CD4-positive, alpha-beta memory T cell (primary cell): ENCODE data around the gene PLA2G4E. TPM values are rescaled to one million over a fixed set of nuclear protein-coding genes. Genes with fewer than 3 reads are reported as not detected.

Experiments
- CTCF ChIA-PET: fragments of 350-600 bp; sonication (Branson Sonifier 250); formaldehyde crosslinking; loops from one replicate; lab custom pipeline; 2021; ENCODE audit warnings: inconsistent platforms; ENCODE audit not compliant: partially characterized antibody; lab: Charles Lee
- POLR2A ChIA-PET: fragments of 350-600 bp; sonication (Branson Sonifier 250); formaldehyde crosslinking; loops from one replicate; lab custom pipeline; 2021; ENCODE audit not compliant: partially characterized antibody; lab: Charles Lee
- DNase-seq, 5 donors: peaks; one replicate each; pipeline versions ENCODE4 v3.0.0 to v3.0.0-alpha.2; 2020 to 2022; ENCODE audit warnings: mixed read lengths in 1 of 5
- H3K27ac ChIP-seq: one replicate; pipeline ENCODE4 v1.7.0; 2013; ENCODE audit warnings: low read depth, low read length
- H3K27me3 ChIP-seq: 2 replicates; pipeline ENCODE4 v1.7.0; 2013; ENCODE audit warnings: mild to moderate bottlenecking, low read length, moderate library complexity; ENCODE audit not compliant: insufficient read depth
- H3K36me3 ChIP-seq: 2 replicates; pipeline ENCODE4 v1.7.0; 2013; ENCODE audit warnings: mild to moderate bottlenecking, low read length, moderate library complexity; ENCODE audit not compliant: insufficient read depth
- H3K4me1 ChIP-seq: 2 replicates; pipeline ENCODE4 v1.7.0; 2013; ENCODE audit warnings: mild to moderate bottlenecking, low read length, moderate library complexity; ENCODE audit not compliant: insufficient read depth
- H3K4me3 ChIP-seq, 2 donors: one replicate each; pipeline ENCODE4 v1.7.0; 2013; ENCODE audit warnings: low read length in 2 of 2, mild to moderate bottlenecking in 1 of 2
- H3K9me3 ChIP-seq, 2 donors: one replicate each; pipeline ENCODE4 v1.7.0; 2013; ENCODE audit warnings: low read length in 2 of 2, control low read depth in 1 of 2; ENCODE audit not compliant: control insufficient read depth in 1 of 2
- H3K27ac Mint-ChIP-seq, 7 donors: one replicate each; pipeline ENCODE4 v1.8.0; 2020 to 2021; ENCODE audit warnings: mixed read lengths in 7 of 7, mild to moderate bottlenecking in 6 of 7, inconsistent platforms in 3 of 7, moderate library complexity in 3 of 7
- H3K27me3 Mint-ChIP-seq, 2 donors: one replicate each; pipeline ENCODE4 v1.8.0; 2020 to 2021; ENCODE audit warnings: mixed read lengths in 2 of 2
- H3K36me3 Mint-ChIP-seq, 2 donors: one replicate each; pipeline ENCODE4 v1.8.0; 2020 to 2021; ENCODE audit warnings: mixed read lengths in 2 of 2, inconsistent platforms in 1 of 2, mild to moderate bottlenecking in 1 of 2
- H3K4me1 Mint-ChIP-seq, 4 donors: one replicate each; pipeline ENCODE4 v1.8.0; 2020 to 2021; ENCODE audit warnings: mixed read lengths in 4 of 4, mild to moderate bottlenecking in 1 of 4
- H3K4me3 Mint-ChIP-seq, 8 donors: one replicate each; pipeline ENCODE4 v1.8.0; 2020 to 2021; ENCODE audit warnings: mixed read lengths in 8 of 8, mild to moderate bottlenecking in 7 of 8, moderate library complexity in 6 of 8, inconsistent platforms in 3 of 8
- H3K9me3 Mint-ChIP-seq, 8 donors: one replicate each; pipeline ENCODE4 v1.8.0; 2020 to 2021; ENCODE audit warnings: mixed read lengths in 8 of 8, mild to moderate bottlenecking in 5 of 8, inconsistent platforms in 3 of 8, moderate library complexity in 1 of 8
- intact Hi-C: fragments of 100-400 bp; cut with micrococcal nuclease; formaldehyde crosslinking; loops from one replicate; pipeline ENCODE4 v1.15.1; 2023
- polyA plus RNA-seq, 2 donors: library from polyadenylated mRNA; unstranded; fragments of 300-500 nt; fragmentation: Illumina TruSeq; gene quantifications; one replicate each; pipeline ENCODE4 v1.2.3, GENCODE V29; 2021
- total RNA-seq, 2 experiments: library from RNA; stranded (reverse); gene quantifications; one replicate each; pipeline ENCODE4 v1.2.3, GENCODE V29; 2021

Gene PLA2G4E
- total and polyA plus RNA-seq, 4 experiments from 2014 or later: not detected

DNA sequence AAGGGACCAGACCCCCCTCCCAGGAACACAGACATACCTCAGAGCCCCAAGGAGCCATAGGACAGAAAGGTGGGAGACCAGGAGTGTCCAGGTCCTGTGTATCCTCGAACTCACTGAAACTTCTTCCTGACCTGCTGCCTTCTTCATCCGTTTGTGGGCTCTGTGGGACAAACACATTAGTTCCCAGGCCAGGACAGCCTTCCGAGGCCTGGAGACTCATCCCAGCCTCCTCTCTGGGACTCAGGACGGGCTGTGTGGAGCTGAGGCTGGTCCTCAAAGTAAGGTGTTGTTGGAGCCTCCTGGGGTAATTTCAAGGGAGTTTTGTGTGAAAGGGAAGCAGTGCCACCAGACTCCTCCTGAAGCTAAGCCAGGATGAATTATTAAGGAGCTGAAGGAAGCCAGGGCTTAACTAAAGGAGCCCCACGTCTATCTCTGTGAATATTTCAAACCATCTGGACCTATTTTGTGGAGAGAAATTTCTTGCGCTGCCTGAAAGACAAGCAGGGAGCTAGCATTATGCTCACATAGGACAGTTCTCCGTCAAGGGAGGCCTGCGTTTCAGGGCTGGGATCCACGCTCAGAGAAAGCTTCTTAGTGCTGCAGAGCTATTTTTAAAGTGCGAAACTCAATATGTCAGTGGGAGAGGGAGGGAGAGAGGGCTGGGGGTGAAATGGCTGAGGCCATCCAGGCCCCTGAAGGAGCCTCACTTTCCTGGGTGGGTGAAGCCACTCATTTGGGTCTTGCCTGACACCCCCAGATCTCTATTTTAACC is 29.8 kb upstream of the PLA2G4E start:
- Mint-ChIP-seq H3K4me3 (no peak overlapping the region), H3K27ac (no peak overlapping the region), H3K4me1 (no peaks in the 10 kb centered on the region), H3K27me3 (peaks cover 1 to 7% of the 10 kb centered on the region in 2 donors), H3K9me3 (no peaks in the 10 kb centered on the region), H3K36me3 (no peaks in the 10 kb centered on the region)
- POLR2A ChIA-PET: no interaction called here
- intact Hi-C loops: no loop called here
- CTCF ChIA-PET: no interaction called here
- Histone ChIP-seq H3K27ac (no peak overlapping the region), H3K4me1 (no peaks in the 10 kb centered on the region), H3K27me3 (no peaks in the 10 kb centered on the region), H3K9me3 (no peaks in the 10 kb centered on the region), H3K4me3 (no peak overlapping the region), H3K36me3 (no peaks in the 10 kb centered on the region)
- no peak for DNase-seq

DNA sequence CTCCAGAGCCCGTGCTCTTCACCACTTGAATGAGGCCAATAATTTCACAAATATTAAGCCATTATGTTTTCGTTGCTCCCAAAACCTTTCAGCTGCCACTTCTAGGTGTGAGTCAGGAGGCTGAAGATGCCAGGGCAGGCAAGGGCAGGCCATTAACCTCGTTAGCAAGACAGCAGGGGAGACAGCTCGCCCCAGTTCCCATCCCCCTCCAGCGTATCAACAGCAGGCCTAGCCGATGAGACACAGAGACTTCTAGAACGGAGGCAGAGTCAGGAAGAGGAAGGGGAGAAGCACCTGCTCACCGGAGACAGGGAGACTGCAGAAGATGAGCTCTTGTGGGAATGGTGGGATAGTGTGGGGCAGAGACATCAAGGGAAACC is 28.0 kb upstream of the PLA2G4E start:
- H3K36me3 ChIP-seq: no peaks in the 10 kb centered on the region
- Mint-ChIP-seq H3K9me3 (no peaks in the 10 kb centered on the region), H3K4me1 (peaks cover 0 to 2% (median 0%) of the 10 kb centered on the region in 4 donors), H3K36me3 (no peaks in the 10 kb centered on the region), H3K27ac (no peak overlapping the region), H3K27me3 (peaks cover 0 to 8% of the 10 kb centered on the region in 2 donors), H3K4me3 (no peak overlapping the region)
- H3K9me3 ChIP-seq: no peaks in the 10 kb centered on the region
- intact Hi-C loops: no loop called here
- no peaks in the 10 kb centered on the region for H3K4me1 ChIP-seq
- ChIA-PET CTCF (interaction anchor here (1.1 to 1.2 kb wide), 2 partner anchors 12 to 14 kb away, joined by 3 read pairs; no protein-coding TSS in a partner anchor), POLR2A (no interaction called here)
- H3K27me3 ChIP-seq: no peaks in the 10 kb centered on the region
- DNase-seq: no peak
- no peak overlapping the region for H3K4me3 ChIP-seq
- H3K27ac ChIP-seq: no peak overlapping the region

DNA sequence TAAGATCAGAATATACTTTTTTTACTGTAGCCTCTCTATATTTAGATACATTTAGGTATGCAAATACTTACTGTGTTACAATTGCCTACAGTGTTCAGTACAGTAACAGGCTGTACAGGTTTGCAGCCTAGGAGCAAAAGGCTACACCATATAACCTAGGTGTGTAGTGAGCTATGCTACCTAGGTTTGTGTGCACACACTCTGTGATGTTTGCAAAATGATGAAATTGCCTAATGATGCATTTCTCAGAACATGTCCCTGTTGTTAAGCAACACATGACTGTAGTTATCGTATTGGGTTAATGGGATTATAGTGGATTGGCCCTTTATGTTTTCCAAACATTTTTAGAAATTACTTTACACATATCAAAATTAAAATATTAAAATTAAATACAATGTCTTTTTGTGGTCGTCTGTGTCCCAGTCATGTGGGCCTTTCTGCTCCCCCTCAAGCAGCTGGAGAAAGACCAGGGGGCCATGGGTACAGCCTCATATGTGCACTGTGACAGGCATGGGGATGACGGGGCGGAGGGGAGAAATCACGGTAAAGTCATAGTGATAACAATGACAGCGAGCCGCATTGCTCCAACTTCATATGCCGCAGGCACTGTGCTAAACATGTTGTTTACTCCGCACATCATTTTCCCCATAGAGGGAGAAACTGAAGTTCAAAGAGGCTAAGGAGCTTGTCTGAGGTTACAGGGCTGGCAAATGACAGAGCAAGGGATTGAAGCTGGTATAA is 27.4 kb upstream of the PLA2G4E start:
- no peak for DNase-seq
- CTCF ChIA-PET: interaction anchor here (1.1 kb wide), 1 partner anchor 12 kb away, joined by 3 read pairs; no protein-coding TSS in a partner anchor

DNA sequence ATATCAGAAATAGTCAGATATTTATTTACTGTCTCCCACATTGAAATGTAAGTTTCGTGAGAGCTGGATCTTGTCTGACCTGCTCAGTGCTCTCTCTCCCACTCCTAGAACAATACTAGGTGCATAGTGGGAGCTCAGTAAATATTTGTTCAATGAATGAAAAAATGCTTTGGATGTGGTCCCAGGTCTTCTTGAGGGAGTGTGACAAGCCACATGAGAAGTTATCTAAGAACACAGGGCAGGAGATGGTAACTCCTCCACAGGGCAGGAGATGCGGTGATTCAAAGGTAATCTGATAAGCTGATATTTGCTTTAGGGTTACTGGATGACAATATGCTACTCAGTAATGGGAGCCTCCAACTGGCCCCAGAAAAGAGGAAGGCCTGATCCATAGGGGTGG is 25.8 kb upstream of the PLA2G4E start:
- no peaks in the 10 kb centered on the region for H3K9me3 Mint-ChIP-seq
- Histone ChIP-seq H3K4me3 (no peak overlapping the region), H3K9me3 (no peaks in the 10 kb centered on the region), H3K36me3 (no peaks in the 10 kb centered on the region), H3K4me1 (no peaks in the 10 kb centered on the region), H3K27ac (no peak overlapping the region), H3K27me3 (no peaks in the 10 kb centered on the region)
- peaks cover 0 to 2% (median 0%) of the 10 kb centered on the region in 4 donors for H3K4me1 Mint-ChIP-seq
- peaks cover 0 to 8% of the 10 kb centered on the region in 2 donors for H3K27me3 Mint-ChIP-seq
- DNase-seq: no peak
- ChIA-PET CTCF (no interaction called here), POLR2A (no interaction called here)
- H3K27ac Mint-ChIP-seq: no peak overlapping the region
- H3K4me3 Mint-ChIP-seq: no peak overlapping the region
- intact Hi-C loops: no loop called here
- no peaks in the 10 kb centered on the region for H3K36me3 Mint-ChIP-seq

More for the DNA sequence above, 27.4 kb upstream of the PLA2G4E start:
- Mint-ChIP-seq H3K36me3 (no peaks in the 10 kb centered on the region), H3K4me1 (peaks cover 0 to 2% (median 0%) of the 10 kb centered on the region in 4 donors), H3K27me3 (peaks cover 0 to 8% of the 10 kb centered on the region in 2 donors), H3K9me3 (no peaks in the 10 kb centered on the region), H3K4me3 (no peak overlapping the region), H3K27ac (no peak overlapping the region)
- H3K27ac ChIP-seq: no peak overlapping the region
- intact Hi-C loops: no loop called here
- POLR2A ChIA-PET: no interaction called here
- no peaks in the 10 kb centered on the region for H3K36me3 ChIP-seq
- H3K4me1 ChIP-seq: no peaks in the 10 kb centered on the region
- H3K27me3 ChIP-seq: no peaks in the 10 kb centered on the region
- H3K9me3 ChIP-seq: no peaks in the 10 kb centered on the region
- H3K4me3 ChIP-seq: no peak overlapping the region

DNA sequence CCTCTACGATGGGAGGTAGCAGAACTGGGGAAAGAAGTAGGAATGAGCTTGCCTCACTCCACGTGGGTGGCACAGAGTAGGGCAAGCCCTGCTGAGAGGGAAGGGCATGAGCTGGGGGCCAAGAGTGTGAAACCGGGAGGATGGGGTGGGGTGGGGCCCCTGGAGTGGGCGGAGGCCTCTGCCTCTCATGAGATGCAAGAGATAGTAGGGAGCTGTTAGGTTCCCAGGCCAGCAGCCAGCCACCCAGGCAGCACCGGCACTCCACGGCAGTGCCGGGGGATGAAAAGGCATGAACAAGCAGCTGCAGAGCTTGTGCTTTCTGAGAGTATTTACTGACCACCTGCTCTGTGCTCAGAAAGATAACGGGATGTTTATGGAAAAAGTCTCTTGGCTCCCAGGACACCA is 24.4 kb upstream of the PLA2G4E start:
- H3K36me3 Mint-ChIP-seq: no peaks in the 10 kb centered on the region
- Histone ChIP-seq H3K27me3 (no peaks in the 10 kb centered on the region), H3K36me3 (no peaks in the 10 kb centered on the region), H3K9me3 (no peaks in the 10 kb centered on the region), H3K27ac (no peak overlapping the region), H3K4me1 (no peaks in the 10 kb centered on the region), H3K4me3 (no peak overlapping the region)
- CTCF ChIA-PET: interaction anchor here (0.6 to 1.2 kb wide), 3 partner anchors 17 to 349 kb away, joined by 3 to 4 read pairs (median 3); no protein-coding TSS in a partner anchor
- intact Hi-C loops: no loop called here
- peaks cover 2 to 7% of the 10 kb centered on the region in 2 donors for H3K27me3 Mint-ChIP-seq
- POLR2A ChIA-PET: no interaction called here
- no peak for DNase-seq
- H3K4me3 Mint-ChIP-seq: no peak overlapping the region
- peaks cover 0 to 2% (median 0%) of the 10 kb centered on the region in 4 donors for H3K4me1 Mint-ChIP-seq
- H3K27ac Mint-ChIP-seq: no peak overlapping the region
- H3K9me3 Mint-ChIP-seq: no peaks in the 10 kb centered on the region

DNA sequence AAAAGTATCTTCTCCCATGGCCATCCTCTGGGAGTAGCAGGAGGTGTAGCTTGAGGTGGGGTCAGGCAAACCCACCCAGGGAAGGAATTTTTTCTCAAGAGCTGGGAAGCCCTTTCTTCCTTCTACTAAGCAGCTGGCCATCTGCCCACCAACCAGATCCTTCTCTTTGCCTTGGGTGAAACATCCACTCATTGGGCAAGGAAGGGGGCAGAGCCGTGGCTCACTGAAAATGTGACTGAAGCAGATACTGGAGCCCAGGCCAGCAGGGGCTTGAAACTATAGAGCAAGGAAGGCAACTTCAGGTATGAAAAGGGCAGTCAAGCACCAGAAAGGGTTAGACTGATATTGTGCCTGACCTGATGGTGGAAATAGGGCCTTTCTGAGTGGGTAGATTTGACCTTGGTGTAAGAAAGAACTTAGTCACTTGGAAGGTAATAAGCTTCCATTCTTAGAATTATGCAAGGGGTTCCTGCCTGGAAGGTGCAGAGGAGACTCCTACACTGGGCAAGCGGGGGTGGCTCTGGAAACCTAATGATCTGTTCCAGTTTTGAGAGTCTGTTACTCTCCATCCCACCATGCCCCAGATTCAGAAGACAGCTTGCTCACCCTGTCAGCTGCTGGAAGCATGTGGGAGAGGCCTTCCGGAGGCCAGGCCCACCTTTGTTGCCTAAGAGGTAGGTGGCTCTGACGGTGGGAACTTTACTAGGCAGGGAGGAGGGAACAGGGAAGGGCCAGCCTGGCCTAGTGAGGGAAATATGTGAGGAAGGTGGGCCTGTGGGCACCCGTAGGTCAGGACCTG is 22.0 kb upstream of the PLA2G4E start:
- intact Hi-C loops: no loop called here

More for the DNA sequence above, 22.0 kb upstream of the PLA2G4E start:
- H3K9me3 Mint-ChIP-seq: no peaks in the 10 kb centered on the region
- H3K4me1 ChIP-seq: no peaks in the 10 kb centered on the region
- H3K36me3 ChIP-seq: no peaks in the 10 kb centered on the region
- no peak overlapping the region for H3K27ac ChIP-seq
- H3K4me3 ChIP-seq: no peak overlapping the region
- POLR2A ChIA-PET: no interaction called here
- no peak overlapping the region for H3K27ac Mint-ChIP-seq
- no peak overlapping the region for H3K4me3 Mint-ChIP-seq
- H3K4me1 Mint-ChIP-seq: peaks cover 0 to 2% (median 0%) of the 10 kb centered on the region in 4 donors
- no peaks in the 10 kb centered on the region for H3K27me3 ChIP-seq
- CTCF ChIA-PET: interaction anchor here (1.0 kb wide), 1 partner anchor 14 kb away, joined by 3 read pairs; no protein-coding TSS in a partner anchor
- no peaks in the 10 kb centered on the region for H3K9me3 ChIP-seq
- no peaks in the 10 kb centered on the region for H3K36me3 Mint-ChIP-seq
- DNase-seq: no peak
- H3K27me3 Mint-ChIP-seq: peaks cover 2 to 4% of the 10 kb centered on the region in 2 donors
